Measurements from ENCODE around the gene PSMA5.
"Not testable (repeated sequence)": the region's sequence is repeated elsewhere in the genome, so short reads cannot be mapped to it uniquely, and the experiment has no call there.

DNA sequence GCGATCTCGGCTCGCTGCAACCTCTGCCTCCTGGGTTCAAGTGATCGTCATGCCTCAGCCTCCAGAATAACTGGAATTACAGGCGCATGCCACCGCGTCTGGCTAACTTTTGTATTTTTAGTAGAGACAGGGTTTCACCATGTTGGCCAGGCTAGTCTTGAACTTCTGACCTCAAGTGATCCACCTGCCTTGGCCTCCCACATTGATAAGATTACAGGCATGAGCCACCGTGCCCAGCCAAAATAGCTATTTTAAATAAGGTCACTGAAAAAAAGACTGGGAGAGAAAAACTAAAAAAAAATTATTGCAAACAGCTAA lies 31.0 kb downstream of the PSMA5 start:
- TF ChIP-seq, protein P1, sequence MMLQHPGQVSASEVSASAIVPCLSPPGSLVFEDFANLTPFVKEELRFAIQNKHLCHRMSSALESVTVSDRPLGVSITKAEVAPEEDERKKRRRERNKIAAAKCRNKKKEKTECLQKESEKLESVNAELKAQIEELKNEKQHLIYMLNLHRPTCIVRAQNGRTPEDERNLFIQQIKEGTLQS (CRISPR knock-in tag; conservative IDR thresholded peaks at IDR 0.05), result not testable (repeated sequence)
- TF ChIP-seq, protein P2, sequence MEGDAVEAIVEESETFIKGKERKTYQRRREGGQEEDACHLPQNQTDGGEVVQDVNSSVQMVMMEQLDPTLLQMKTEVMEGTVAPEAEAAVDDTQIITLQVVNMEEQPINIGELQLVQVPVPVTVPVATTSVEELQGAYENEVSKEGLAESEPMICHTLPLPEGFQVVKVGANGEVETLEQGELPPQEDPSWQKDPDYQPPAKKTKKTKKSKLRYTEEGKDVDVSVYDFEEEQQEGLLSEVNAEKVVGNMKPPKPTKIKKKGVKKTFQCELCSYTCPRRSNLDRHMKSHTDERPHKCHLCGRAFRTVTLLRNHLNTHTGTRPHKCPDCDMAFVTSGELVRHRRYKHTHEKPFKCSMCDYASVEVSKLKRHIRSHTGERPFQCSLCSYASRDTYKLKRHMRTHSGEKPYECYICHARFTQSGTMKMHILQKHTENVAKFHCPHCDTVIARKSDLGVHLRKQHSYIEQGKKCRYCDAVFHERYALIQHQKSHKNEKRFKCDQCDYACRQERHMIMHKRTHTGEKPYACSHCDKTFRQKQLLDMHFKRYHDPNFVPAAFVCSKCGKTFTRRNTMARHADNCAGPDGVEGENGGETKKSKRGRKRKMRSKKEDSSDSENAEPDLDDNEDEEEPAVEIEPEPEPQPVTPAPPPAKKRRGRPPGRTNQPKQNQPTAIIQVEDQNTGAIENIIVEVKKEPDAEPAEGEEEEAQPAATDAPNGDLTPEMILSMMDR (IDR thresholded peaks at IDR 0.05), result not testable (repeated sequence)
- not testable (repeated sequence) for TF ChIP-seq MAX (CRISPR knock-in tag; IDR thresholded peaks at IDR 0.05); CBFB (CRISPR knock-in tag; IDR thresholded peaks at IDR 0.05; ENCODE audit: low read depth); CREM (CRISPR knock-in tag; IDR thresholded peaks at IDR 0.05); MXD4 (CRISPR knock-in tag; IDR thresholded peaks at IDR 0.05; ENCODE audit: borderline replicate concordance); FOXP1 (CRISPR knock-in tag; IDR thresholded peaks at IDR 0.05; ENCODE audit: borderline replicate concordance); NR1H2 (CRISPR knock-in tag; IDR thresholded peaks at IDR 0.05); FOXJ3 (CRISPR knock-in tag; IDR thresholded peaks at IDR 0.05; ENCODE audit: borderline replicate concordance); GRHL2 (CRISPR knock-in tag; IDR thresholded peaks at IDR 0.05; ENCODE audit: insufficient replicate concordance, severe bottlenecking)
- TF ChIP-seq, protein P3, sequence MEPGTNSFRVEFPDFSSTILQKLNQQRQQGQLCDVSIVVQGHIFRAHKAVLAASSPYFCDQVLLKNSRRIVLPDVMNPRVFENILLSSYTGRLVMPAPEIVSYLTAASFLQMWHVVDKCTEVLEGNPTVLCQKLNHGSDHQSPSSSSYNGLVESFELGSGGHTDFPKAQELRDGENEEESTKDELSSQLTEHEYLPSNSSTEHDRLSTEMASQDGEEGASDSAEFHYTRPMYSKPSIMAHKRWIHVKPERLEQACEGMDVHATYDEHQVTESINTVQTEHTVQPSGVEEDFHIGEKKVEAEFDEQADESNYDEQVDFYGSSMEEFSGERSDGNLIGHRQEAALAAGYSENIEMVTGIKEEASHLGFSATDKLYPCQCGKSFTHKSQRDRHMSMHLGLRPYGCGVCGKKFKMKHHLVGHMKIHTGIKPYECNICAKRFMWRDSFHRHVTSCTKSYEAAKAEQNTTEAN (CRISPR knock-in tag; IDR thresholded peaks at IDR 0.05), result not testable (repeated sequence)
- TF ChIP-seq, protein P4, sequence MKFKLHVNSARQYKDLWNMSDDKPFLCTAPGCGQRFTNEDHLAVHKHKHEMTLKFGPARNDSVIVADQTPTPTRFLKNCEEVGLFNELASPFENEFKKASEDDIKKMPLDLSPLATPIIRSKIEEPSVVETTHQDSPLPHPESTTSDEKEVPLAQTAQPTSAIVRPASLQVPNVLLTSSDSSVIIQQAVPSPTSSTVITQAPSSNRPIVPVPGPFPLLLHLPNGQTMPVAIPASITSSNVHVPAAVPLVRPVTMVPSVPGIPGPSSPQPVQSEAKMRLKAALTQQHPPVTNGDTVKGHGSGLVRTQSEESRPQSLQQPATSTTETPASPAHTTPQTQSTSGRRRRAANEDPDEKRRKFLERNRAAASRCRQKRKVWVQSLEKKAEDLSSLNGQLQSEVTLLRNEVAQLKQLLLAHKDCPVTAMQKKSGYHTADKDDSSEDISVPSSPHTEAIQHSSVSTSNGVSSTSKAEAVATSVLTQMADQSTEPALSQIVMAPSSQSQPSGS (CRISPR knock-in tag; IDR thresholded peaks at IDR 0.05; ENCODE audit: borderline replicate concordance, low read depth), result not testable (repeated sequence)
- TF ChIP-seq, protein P5, sequence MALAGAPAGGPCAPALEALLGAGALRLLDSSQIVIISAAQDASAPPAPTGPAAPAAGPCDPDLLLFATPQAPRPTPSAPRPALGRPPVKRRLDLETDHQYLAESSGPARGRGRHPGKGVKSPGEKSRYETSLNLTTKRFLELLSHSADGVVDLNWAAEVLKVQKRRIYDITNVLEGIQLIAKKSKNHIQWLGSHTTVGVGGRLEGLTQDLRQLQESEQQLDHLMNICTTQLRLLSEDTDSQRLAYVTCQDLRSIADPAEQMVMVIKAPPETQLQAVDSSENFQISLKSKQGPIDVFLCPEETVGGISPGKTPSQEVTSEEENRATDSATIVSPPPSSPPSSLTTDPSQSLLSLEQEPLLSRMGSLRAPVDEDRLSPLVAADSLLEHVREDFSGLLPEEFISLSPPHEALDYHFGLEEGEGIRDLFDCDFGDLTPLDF (CRISPR knock-in tag; IDR thresholded peaks at IDR 0.05), result not testable (repeated sequence)

All from WTC11 (cell line).